Neural cell (in vitro differentiated cells): ENCODE results near the gene KIAA0586. TPM values are rescaled to one million over a fixed set of nuclear protein-coding genes. Genes with fewer than 3 reads are reported as not detected.

Experiments
- H2AFZ ChIP-seq: fragments of 200-600, 300-800 bp; sonication (generic), shearing (Covaris generic); 2 replicates; pipeline ENCODE4 v1.6.0; 2014; ENCODE audit warnings: low read depth, mild to moderate bottlenecking, antibody characterized with exemption, low read length, moderate library complexity
- H3F3A ChIP-seq: fragments of 200-600 bp; shearing (Covaris generic); 2 replicates; pipeline ENCODE4 v1.6.1; 2016; ENCODE audit warnings: mild to moderate bottlenecking, moderate library complexity, mixed read lengths, antibody characterized with exemption, low read length; ENCODE audit not compliant: insufficient read depth, poor library complexity, severe bottlenecking
- H3K27ac ChIP-seq: fragments of 200-600, 300-800 bp; sonication (generic), shearing (Covaris generic); 2 replicates; pipeline ENCODE4 v1.5.1; 2014; ENCODE audit warnings: mild to moderate bottlenecking, low read length, moderate library complexity
- H3K27me3 ChIP-seq: fragments of 300-800, 200-600 bp; sonication (generic), shearing (Covaris generic); 2 replicates; pipeline ENCODE4 v1.6.0; 2014; ENCODE audit warnings: mild to moderate bottlenecking, low read depth, low read length, moderate library complexity; ENCODE audit not compliant: insufficient read depth
- H3K36me3 ChIP-seq: fragments of 300-800, 200-600 bp; sonication (generic), shearing (Covaris generic); 2 replicates; pipeline ENCODE4 v1.5.1; 2014; ENCODE audit warnings: mild to moderate bottlenecking, antibody characterized with exemption, low read length, moderate library complexity; ENCODE audit not compliant: insufficient read depth
- H3K4me2 ChIP-seq: fragments of 300-800, 200-600 bp; sonication (generic), shearing (Covaris generic); 2 replicates; pipeline ENCODE4 v1.6.0; 2014; ENCODE audit warnings: mild to moderate bottlenecking, low read length
- H3K4me3 ChIP-seq: fragments of 300-800, 200-600 bp; sonication (generic), shearing (Covaris generic); 2 replicates; pipeline ENCODE4 v1.5.1; 2014; ENCODE audit warnings: mild to moderate bottlenecking, low read length, moderate library complexity
- H3K79me2 ChIP-seq: fragments of 200-600 bp; shearing (Covaris generic); replicated peaks from 2 replicates; pipeline ENCODE4 v1.6.0; 2014; ENCODE audit warnings: mild to moderate bottlenecking, low read length, moderate library complexity; ENCODE audit not compliant: insufficient read depth
- H3K9ac ChIP-seq: fragments of 300-800, 200-600 bp; sonication (generic), shearing (Covaris generic); 2 replicates; pipeline ENCODE4 v1.6.1; 2016; ENCODE audit warnings: mild to moderate bottlenecking, low read length, mixed read lengths
- H3K9me2 ChIP-seq: fragments of 200-600 bp; shearing (Covaris generic); 2 replicates; pipeline ENCODE4 v1.6.1; 2016; ENCODE audit warnings: mild to moderate bottlenecking, low read length, mixed read lengths; ENCODE audit not compliant: insufficient read depth
- H3K9me3 ChIP-seq: fragments of 200-600, 300-800 bp; sonication (generic), shearing (Covaris generic); 2 replicates; pipeline ENCODE4 v1.6.1; 2016; ENCODE audit warnings: mild to moderate bottlenecking, mixed run types, low read length, moderate library complexity, mixed read lengths
- H4K20me1 ChIP-seq: fragments of 200-600 bp; shearing (Covaris generic); 2 replicates; pipeline ENCODE4 v1.6.1; 2016; ENCODE audit warnings: mild to moderate bottlenecking, mixed run types; ENCODE audit not compliant: insufficient read depth
- CTCF ChIP-seq: fragments of 450-650 bp; IDR thresholded peaks from 2 replicates; pipeline ENCODE4 v1.5.1; 2014; ENCODE audit warnings: antibody characterized with exemption, mild to moderate bottlenecking, moderate library complexity; ENCODE audit not compliant: poor library complexity, severe bottlenecking
- EP300 ChIP-seq: fragments of 450-650 bp; conservative IDR thresholded peaks from 2 replicates; pipeline ENCODE4 v1.6.1; 2014; ENCODE audit warnings: antibody characterized with exemption, mild to moderate bottlenecking, moderate library complexity; ENCODE audit not compliant: poor library complexity, severe bottlenecking
- EZH2 ChIP-seq: fragments of 200-600, 300-800 bp; shearing (Covaris generic), sonication (generic); IDR thresholded peaks from 2 replicates; pipeline ENCODE4 v1.6.1; 2014; ENCODE audit warnings: antibody characterized with exemption, low read length, borderline replicate concordance, mild to moderate bottlenecking; ENCODE audit not compliant: insufficient read depth, poor library complexity, severe bottlenecking
- MXI1 ChIP-seq: fragments of 450-650 bp; conservative IDR thresholded peaks from 2 replicates; pipeline ENCODE4 v1.6.1; 2014; ENCODE audit warnings: antibody characterized with exemption, mild to moderate bottlenecking; ENCODE audit not compliant: poor library complexity, severe bottlenecking
- POLR2AphosphoS5 ChIP-seq: IDR thresholded peaks from 2 replicates; pipeline ENCODE4 v1.6.1; 2012
- RAD21 ChIP-seq: fragments of 450-650 bp; conservative IDR thresholded peaks from 2 replicates; pipeline ENCODE4 v1.6.1; 2014; ENCODE audit warnings: antibody characterized with exemption, mild to moderate bottlenecking, moderate library complexity
- REST ChIP-seq: IDR thresholded peaks from 2 replicates; pipeline ENCODE4 v1.6.1; 2012; ENCODE audit warnings: borderline replicate concordance
- SMC3 ChIP-seq: fragments of 450-650 bp; conservative IDR thresholded peaks from 2 replicates; pipeline ENCODE4 v1.6.1; 2014; ENCODE audit warnings: antibody characterized with exemption, mild to moderate bottlenecking, moderate library complexity; ENCODE audit not compliant: poor library complexity
- TAF1 ChIP-seq: IDR thresholded peaks from 2 replicates; pipeline ENCODE4 v1.6.1; 2012; ENCODE audit warnings: low read depth
- polyA plus RNA-seq: library from polyadenylated mRNA; depleted of rRNA; stranded (reverse); fragments of >200 nt; gene quantifications from 2 replicates; pipeline ENCODE4 v1.2.3, GENCODE V29; 2014

KIAA0586 gene
- polyA plus RNA-seq, 1 donor from 2014 or later = 8.0 TPM

DNA sequence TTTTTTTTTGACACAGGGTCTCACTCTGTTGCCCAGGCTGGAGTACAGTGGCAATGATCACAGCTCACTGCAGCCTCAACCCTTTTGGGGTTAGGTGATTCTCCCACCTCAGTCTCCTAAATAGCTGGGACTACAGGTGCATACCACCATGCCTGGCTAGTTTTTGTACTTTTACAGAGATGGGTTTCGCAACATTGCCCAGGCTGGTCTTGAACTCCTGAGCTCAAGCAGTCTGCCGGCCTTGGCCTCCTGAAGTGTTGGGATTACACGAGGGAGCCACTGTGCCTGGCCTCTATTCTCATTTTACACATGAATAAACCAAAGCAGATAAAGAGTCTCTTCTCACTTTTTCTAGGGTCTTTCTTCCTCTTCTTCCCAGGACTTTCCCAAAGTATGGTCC, 28.6 kb upstream of the KIAA0586 start:
- H3K79me2 ChIP-seq = no peaks in the 10 kb centered on the region
- H3K9me2 ChIP-seq = no peaks in the 10 kb centered on the region
- no peak overlapping the region for H3K4me3 ChIP-seq
- no peaks in the 10 kb centered on the region for H3K9me3 ChIP-seq
- TF ChIP-seq TAF1 (no peak), SMC3 (no peak), EZH2 (no peak), REST (no peak), POLR2AphosphoS5 (no peak), RAD21 (no peak), MXI1 (no peak), CTCF (no peak)
- no peak overlapping the region for H3K9ac ChIP-seq
- H3K27me3 ChIP-seq = no peaks in the 10 kb centered on the region
- no peak overlapping the region for H3K4me2 ChIP-seq
- no peak overlapping the region for H2AFZ ChIP-seq
- H3K36me3 ChIP-seq = no peaks in the 10 kb centered on the region
- H3F3A ChIP-seq = no peaks in the 10 kb centered on the region
- no peak overlapping the region for H3K27ac ChIP-seq
- no peaks in the 10 kb centered on the region for H4K20me1 ChIP-seq

DNA sequence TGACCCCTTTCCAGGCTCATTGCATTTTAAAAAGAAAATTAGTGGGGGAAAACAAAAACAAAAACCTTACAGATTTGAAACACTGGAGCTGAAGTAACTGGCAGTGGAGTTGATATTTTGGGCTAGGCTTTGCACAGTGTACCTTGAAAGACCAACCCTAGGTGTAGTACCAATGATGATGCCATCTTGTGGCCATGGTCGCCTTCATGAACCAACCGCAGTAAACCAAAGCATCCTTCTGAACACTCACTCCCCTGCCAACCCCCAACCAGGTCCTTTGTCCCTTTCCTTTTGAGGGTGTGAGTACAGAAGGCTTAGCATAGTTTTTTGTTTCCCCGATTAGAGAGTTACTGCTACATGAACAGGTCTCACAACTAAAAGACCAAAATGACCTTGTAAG, 25.9 kb upstream of the KIAA0586 start:
- H4K20me1 ChIP-seq = no peaks in the 10 kb centered on the region
- no peaks in the 10 kb centered on the region for H3K79me2 ChIP-seq
- H3K4me2 ChIP-seq = no peak overlapping the region
- H3K9me2 ChIP-seq = no peaks in the 10 kb centered on the region
- no peaks in the 10 kb centered on the region for H3K9me3 ChIP-seq
- no peak overlapping the region for H2AFZ ChIP-seq
- no peak overlapping the region for H3K27ac ChIP-seq
- no peak for TF ChIP-seq TAF1
- TF ChIP-seq EZH2 = no peak
- no peak for TF ChIP-seq SMC3
- no peak for TF ChIP-seq EP300
- TF ChIP-seq POLR2AphosphoS5 = no peak
- TF ChIP-seq MXI1 = no peak
- H3K27me3 ChIP-seq = no peaks in the 10 kb centered on the region
- H3K36me3 ChIP-seq = no peaks in the 10 kb centered on the region
- H3K9ac ChIP-seq = no peak overlapping the region
- no peak overlapping the region for H3K4me3 ChIP-seq
- no peaks in the 10 kb centered on the region for H3F3A ChIP-seq

DNA sequence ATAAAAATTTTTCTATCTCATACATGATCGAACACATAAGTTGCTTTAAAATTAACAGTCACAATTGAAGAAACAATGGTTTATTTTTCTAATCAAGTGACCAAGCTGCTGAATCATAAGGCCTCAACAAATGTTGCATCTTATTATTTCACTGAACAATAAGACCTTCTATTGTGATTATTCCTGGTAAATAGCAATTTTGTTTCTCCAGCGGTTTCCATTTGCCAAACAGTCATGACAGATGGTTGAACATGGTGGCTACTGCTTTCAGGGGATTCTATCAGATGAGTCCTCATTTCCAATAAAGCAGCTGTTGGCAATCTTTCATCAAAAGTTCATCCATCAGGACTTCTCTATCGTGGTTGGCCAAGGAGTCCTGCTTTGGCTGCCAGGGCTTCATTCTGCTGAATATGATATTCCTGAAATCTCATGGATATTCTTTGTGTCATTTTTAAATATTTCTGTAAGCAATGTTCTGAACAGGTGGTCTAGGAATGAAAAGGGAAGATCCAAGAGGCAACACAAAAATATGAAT, 18.8 kb upstream of the KIAA0586 start:
- TF ChIP-seq EZH2 (no peak), SMC3 (no peak), POLR2AphosphoS5 (no peak), CTCF (no peak)
- Histone ChIP-seq H3K4me3 (no peak overlapping the region), H3K79me2 (peaks cover 4% of the 10 kb centered on the region), H2AFZ (no peak overlapping the region), H3K9me3 (no peaks in the 10 kb centered on the region), H3K9ac (no peak overlapping the region), H3K27ac (no peak overlapping the region), H3K27me3 (no peaks in the 10 kb centered on the region), H3F3A (no peaks in the 10 kb centered on the region), H3K36me3 (no peaks in the 10 kb centered on the region), H3K9me2 (no peaks in the 10 kb centered on the region), H4K20me1 (no peaks in the 10 kb centered on the region), H3K4me2 (no peak overlapping the region)
